AG08396 (cell line): Measurements from ENCODE around the gene PHACTR3.

Experiments
- DNase-seq: peaks from one replicate; pipeline ENCODE4 v3.0.0; 2012; ENCODE audit warnings: low spot score, mixed read lengths

PHACTR3 gene

DNA sequence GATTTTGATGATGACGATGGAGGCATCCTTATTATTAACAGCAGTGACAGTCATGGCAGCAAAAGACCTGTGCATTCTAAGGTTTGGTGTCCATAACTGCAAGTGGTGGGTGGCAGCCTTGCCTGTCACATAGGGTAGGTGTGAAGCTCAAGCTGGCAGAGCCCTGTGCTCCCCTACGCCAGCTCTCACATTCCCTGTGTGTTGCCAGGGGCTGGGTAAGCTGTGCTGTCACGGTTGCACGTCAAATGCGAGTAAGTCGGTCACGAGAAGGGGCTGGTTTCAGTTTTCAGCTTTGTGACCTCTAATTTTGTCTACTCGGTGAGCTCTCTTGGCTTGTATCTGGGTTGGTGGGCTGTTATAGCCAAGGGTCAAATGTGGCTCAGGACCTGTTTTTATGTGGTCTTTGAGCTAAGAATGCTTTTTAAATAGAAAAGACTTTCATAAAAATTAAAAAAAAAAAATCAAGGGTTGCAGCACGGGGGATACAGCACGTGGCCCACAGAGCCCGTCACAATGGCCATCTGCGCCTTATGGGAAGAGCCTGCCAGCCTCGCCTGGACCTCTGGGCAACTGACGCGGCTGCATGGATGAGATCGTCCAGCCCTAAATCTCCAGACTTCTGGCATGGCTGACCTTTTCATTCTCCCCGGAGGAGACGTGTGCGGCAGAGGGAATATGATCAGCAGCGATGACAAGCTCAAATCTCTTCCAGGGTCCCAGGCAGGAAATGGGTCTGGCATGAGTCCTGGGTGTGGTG lies 148.5 kb downstream of the PHACTR3 start:
- no peak for DNase-seq

DNA sequence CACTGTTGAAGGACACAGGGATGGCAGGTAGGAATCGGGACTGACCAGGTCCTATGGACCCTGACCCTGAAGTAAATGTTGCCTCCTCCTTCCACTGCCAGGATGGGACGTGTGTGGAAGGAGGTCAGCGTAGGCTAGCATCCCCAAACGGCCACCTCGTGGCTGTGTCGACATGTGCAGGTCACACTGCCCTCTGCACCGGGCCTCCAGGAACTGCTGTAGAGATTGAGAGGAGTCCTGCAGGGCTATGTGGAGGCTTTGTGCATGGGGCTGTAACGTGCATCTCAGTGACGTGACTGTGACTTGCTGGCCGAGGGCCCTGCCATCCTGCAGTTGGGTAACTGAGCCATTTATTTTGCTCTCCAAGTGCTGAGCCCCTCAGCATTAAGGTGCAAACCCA lies 149.5 kb downstream of the PHACTR3 start:
- DNase-seq, result no peak

DNA sequence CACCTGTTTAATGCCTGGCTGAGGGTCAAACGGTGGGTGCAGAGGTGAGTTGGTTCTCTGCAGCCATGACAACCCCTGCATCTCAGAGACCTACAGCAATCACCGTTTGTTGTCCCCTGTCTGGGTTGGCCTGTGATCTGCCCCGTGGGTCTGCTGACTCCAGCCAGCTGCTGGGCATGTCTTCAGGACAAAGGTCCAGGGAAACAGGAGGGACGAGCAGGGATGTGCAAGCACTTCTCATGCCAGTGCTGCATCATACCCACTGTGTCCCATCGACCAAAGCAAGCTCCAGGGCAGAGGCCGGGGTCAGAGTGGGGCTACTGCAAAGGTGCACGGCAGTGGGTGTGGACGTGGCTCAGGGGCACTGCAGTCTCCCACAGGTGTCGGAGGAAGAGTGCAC lies 150.2 kb downstream of the PHACTR3 start:
- DNase-seq, result no peak

DNA sequence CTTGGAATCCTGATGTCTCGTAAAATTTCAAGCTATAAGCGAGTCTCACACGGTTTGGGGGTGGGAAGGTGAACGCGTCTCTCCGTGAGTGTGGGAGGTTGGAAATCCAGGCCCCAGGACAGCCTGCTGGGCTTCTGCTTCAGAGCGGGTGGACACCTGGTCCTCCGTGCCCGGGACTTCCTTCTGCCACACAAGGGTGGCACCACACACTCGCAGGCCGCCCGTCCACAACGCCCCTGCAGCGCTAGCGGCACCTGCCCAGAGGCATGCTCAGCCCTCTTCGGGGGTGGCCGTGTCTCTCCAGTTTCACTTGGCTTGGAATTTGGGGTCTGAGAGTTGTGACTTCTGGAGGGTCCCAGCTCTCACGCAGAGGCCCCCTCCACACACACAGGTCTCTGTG lies 151.9 kb downstream of the PHACTR3 start:
- DNase-seq, result no peak

DNA sequence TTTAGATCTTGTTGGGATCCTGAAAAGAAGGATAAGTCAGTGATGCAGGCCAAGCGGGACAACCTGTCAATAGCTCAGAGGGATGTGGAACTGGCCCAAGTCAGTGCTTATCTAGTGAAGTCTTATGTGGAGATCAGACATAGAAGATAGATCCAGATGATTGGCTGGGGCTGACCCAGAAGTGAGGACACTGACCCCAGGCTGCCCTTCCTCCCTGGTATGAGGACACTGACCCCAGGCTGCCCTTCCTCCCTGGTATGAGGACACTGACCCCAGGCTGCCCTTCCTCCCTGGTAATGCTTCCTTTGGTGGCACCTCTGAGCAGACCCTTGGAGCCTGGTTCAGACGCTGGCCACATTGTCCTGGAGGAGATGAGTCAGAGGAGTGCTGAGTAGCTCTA lies 159.7 kb downstream of the PHACTR3 start:
- DNase-seq, result no peak

DNA sequence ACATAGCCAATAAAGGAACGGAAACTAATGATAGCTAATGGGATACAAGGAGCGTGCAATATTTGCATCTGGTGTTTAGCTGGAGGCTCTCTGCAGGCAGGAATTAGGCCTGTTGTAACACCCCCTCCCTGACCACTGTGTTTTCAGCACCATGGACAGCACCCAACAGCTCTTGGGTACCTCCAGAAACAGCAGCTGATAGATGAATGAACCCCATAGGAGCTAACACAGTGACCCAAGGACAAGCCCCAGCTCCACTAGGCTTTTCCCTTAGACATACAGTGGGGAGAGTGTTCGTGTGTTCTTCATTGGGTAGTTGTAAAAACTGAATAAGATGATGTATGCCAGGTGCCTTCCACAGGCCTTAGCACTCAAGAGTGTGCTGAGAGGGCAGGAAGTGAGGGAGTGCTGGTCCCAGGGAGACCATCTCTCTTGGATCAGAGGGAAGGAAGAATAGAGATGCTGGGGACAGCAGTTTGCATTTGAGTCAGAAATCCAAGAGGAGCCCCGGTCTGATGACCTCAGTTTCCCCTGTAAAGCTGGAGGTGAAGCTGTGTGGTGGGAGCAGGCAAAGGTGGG lies 161.3 kb downstream of the PHACTR3 start:
- no peak for DNase-seq

DNA sequence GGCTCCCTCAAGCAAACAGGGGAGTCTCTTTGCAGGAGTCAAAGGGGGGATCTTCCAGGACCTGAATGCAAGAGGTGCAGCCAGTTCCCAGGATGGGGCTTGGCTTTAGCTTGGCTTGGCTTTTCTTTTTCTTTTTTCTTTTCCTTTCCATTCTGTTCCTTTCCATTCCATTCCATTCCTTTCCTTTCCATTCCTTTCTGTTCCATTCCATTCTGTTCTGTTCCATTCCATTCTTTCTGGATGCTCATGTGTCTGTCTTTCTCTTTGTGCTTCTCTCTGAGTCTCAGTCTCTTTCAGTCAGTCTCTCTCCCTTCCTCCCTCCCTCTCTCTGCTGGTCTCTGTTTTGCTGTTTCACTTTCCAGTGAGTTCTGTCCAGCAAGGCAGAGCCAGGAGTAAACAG lies 163.3 kb downstream of the PHACTR3 start:
- DNase-seq, result no peak

DNA sequence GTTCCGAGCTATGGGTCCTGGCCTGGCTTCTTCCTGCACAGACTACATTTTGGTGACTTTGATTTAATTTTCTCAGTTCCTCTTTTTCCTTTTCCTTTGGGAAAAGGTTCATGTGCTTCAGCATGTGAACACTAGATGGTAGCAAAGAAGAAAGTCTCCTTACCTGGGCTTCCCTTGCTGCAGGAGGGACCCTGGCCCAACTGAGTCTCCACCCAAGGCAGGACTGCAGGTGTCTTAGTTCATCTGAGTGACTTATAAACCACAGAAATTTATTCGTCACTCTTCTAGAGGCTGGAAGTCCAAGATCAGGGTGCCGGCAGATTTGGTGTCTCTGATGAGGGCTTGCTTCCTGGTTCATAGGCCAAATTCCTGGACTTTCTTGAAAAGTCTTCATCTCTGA lies 165.9 kb downstream of the PHACTR3 start:
- DNase-seq, result no peak

DNA sequence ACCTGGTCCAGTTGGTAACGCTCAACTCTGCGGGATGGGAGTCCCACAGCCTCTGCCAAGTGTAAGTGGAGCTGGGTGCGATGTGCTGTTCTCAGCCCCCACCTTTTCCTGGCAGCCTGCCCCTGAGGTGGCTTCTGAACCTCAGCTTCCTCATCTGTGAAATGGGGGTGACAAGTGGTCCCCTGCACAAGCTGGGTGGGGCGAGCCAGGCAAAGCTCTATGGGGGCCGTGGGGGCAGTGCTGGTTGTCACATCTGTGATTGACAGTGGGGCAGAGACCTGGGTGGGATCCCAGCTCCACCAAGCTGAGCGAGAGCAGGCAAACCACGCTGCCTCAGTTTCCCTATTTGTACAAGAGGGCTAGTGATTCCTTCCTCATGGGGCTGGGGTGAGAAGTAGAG lies 166.5 kb downstream of the PHACTR3 start:
- DNase-seq, result no peak

DNA sequence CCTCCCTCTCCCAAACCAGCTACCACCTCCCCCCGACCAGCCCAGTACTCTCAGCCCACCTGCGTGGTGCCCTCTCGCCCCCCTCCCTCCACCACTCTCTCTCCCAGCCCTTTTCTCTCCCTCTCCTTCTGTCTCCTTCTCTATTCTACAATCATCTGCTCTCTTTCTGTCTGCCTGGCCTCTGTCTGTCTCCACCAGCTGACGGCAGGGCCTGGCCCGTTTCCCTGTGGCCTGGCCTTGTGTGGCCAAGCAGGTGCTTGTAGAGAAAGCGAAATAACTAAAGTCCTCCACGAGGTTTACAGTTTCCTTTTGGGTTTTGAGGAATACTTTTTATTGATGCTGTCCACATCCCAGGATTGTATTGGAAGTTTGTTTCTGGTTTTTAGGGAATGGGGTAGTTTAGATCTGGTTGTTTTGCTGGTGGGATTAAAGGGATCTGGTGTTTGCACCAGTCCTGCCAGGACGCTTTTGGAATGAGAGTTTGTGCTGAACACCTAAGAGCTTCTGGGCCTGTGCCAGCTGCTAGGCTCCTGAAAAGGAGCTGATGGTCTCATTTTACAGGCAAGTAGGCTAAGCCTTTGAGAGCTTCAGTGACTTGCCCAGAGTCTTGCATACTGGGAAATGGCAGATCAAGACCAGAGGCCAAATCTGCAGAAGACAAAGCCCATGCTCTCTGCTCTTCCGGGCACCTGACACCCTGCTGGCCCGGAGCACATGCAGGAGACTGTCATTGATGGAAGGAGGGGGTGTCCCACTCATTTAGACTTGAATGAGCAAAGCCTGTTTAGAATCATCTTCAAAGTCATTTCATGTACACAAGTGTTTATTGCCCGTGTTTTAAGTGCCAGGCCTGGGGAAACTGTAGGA lies 167.4 kb downstream of the PHACTR3 start:
- no peak for DNase-seq

DNA sequence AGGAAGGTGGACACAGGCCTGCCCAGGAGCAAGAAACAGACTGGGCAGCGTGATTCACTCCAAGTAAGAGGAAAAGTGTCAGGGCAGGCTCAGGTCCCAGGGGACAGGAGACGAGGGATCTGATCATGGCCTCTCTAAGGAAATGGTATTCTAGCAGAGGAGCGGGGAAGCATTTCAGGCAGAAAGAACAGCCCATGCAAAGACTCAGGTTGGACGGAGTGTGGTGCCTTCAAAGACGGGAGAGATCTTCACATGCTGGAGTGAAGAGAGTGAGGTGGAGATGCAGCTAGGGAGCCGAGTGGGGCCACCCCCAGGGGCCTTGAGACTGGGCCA lies 168.0 kb downstream of the PHACTR3 start:
- DNase-seq, result no peak

DNA sequence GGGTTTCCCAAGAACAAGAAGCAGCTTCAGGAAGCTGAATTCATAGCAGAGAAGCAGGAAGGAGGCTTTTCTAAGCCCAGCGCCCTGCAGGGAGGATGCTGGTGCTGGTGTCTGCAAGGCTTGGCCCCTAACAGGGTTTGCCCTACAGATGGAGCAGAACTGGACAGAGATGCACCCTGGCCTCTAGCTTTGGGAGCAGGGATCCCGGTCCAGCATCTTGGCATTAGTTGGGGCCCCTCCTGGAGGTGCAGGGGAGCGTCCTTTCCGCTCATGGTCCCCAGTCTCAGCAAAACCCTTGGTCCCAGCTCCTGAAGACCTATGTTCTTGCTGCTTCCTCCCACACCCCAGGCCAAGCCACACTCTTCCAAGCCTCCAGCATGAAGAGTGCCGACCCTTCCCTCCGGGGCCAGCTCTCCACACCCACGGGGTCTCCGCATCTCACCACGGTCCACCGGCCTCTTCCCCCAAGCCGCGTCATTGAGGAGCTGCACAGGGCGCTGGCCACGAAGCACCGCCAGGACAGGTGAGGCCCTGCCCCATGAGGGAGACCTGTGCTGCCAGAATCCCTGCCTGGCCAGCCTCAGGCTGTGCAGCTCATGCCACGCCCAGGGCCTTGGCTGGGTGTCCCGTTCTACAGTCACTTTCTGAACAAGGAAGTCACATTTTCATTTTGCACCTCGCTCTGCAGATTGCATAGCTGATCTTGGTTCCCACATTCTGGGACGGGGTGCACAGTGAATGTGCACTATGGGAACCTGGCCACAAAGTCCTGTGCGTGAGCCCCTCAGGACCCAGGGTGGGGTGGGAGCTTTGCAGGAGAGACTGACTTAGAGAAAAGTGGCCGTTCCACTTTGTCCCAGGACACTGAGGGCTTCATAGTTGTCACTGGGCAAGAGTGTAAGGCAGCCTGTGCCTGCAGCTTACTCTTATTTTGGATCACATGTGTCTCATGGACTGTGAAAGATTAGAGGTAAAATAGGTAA lies 168.9 kb downstream of the PHACTR3 start:
- no peak for DNase-seq

DNA sequence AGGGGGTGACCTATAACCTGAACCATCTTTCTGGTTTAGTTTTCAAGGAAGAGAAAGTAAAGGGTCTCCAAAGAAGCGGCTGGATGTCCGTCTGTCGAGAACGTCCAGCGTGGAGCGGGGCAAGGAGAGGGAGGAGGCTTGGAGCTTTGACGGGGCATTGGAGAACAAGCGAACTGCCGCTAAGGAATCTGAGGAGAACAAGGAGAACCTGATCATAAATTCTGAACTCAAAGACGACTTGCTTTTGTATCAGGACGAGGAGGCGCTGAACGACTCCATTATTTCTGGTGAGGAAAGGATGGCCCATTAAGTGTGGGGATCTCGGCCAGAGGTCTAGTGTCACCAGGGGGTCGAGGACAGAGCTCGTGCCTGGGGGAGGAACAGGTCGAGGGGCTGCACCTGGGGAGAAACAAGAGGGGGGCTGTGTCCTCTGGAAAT lies 169.9 kb downstream of the PHACTR3 start:
- no peak for DNase-seq

DNA sequence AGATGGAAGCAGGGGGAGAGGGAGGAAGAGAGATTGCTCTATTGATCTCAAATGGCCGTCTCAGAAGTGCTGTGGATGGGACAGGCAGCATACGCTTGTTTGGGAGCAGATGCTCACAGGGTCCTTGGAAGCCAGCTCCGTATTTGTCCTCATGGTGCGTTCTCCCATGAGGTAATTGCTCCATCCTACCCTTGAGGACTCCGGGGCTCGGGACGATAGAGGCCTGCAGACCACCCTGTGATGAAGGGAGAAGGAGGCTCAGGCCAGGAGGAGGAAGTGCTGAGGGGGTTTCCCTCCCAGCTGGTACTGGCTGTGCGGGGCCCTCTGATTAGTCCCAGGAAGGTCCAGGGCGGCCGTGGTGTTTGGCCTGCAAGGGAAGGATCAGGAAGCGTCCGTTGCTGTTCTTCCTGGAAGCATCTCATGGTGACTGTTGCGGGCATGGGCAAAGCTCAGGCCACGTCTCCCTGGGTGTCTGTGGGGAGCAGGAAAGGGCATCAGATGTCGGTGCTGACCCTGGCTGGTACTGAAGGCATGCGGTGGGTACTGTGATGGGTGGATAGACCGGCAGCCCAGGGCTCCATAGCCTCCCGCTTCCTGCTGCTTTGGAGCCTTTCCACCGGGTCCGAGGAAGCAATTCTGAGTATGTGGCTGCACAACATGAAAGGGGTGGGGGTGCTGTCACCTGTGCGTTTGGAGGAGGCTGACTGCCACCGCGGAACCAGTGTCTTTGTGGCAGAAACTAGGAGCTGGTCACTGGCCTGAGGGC lies 170.8 kb downstream of the PHACTR3 start:
- DNase-seq, result no peak

DNA sequence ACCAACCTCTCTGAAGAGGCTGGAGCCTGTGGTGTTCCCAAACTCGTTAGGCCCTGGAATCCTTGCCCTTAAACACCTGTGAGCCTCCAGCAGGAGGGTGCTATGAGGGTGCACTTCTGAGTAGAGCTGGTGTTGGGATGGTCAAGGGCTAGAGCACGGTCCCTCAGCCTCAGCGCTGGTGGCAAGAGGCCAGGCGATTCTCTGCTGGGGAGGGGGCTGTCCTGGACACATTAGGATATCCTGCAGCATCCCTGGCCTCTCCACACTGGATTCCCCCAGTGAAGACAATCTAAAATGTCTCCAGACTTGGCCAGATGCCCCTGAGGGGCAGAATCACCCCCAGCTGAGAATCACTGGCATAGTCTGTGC lies 171.3 kb downstream of the PHACTR3 start:
- DNase-seq, result no peak

DNA sequence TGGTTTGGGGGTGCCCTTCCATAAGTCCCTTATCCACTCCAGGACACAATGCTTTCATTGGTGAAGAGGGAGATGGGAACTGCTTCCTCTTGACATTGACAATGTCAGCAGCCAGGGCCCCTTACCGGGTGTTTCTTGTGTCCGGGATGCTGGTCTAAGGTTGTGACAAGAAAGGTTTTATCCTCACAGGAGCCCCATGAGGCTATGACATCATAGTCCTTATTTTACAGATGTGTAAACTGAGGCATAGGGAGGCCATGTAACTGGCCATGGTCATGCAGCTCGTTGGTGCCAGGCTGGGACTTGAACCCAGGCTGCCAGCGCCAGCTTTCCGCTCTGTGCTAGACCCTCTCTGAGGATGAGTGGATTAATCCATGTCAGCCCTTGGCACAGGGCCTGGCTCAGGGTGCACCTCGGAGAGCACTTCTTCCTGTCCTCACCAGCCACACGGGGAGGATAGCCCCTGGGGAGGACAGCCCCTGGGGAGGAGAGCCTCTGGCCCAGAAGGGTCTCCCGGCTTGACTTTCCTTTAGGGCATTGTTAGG lies 171.8 kb downstream of the PHACTR3 start:
- no peak for DNase-seq

DNA sequence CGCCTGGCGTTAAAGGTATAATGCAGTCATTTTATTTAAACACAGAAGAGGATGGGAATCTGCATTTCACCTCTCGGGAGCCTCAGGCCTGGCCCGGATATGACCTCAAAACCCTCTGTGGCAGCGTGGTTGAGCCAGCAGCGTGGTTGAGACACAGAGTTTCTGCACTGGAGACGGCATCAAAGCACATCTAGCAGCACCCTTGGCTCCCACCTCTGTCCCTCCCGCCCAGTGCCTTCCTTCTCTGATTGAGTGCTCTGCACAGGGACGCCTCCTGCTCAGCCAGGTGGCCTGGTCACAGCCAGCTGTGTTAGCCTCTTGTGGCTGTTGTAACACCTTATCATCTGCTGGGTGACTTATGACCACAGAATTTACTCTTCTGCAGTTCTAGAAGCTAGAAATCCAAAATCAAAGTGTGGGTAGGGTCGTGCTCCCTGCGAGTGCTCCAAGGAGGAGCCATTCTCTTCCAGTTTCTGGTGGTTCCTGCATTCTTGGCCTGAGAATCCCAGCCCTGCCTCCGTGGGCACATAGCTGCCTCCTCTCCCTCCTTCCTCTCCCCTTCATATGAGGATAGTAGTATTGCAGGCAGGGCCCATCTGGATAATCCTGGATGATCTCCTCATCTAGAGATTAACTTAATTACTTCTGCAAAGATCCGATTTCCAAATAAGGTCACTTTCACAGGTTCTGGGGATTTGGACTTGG lies 172.4 kb downstream of the PHACTR3 start:
- no peak for DNase-seq

DNA sequence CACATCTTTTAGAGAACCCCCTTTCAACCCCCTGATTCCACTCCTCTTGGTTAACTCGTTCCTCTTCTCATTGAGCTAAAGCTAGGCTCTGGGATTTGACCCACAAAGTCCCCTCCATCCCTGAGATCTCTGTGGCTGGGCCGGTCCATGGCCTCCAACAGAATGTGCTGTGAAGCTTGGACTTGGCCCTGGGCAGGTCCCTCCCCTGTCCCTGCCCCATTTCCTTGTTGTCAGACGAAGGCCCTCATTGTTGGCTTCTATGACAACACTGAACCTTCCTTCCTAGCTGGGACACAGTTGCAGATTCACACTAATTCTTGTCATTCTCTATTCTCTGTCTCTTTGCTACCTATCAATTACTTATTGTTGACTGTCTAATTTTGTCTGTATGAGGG lies 173.0 kb downstream of the PHACTR3 start:
- DNase-seq, result no peak

DNA sequence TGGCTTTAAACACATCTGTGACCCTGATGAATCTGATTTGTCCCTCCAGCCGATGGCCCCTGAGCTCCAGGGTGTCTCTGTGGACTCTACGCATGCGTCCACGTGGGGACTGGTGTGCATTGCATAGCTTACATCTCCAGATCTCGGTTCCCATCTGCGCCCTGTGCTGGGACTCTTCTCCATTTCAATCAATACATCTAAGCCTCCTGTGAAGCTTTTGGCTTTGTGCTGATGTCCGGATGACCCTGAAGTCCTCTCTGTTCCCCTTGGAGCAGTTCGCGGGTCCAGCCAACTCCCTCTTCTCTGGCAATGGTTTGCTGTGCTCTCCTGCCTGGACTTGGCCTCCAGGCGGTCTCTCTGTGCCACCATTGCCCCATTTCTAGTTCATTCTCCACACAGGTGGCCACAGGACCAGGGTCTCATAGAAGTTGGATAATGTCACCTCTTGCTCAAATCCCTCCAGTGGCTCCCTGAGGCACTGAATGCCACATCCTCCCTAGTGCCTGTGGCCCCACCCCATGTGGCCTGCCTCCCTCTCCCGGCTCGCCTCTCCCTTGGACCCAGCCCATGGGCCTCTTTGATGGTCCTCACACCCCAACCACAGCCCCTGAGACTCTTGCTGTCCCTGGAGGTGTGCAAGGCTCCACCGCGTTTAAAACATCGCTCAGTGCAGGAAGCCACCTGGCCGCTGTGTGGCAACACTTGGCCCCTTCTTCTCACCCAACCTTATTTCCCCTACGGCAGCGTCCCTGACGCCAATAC lies 173.7 kb downstream of the PHACTR3 start:
- DNase-seq, result no peak
